Measurements from ENCODE around the gene COG8. TPM values are rescaled to one million over a fixed set of nuclear protein-coding genes. Genes with fewer than 3 reads are reported as not detected.

The COG8 gene
- total and polyA plus RNA-seq, 2 donors (not counting 3 experiments of a cell fraction or from before 2014, with no cell fraction given), result 29.0 to 31.6 TPM

- Histone ChIP-seq H3K36me3 (ENCODE audit: control insufficient read depth in 2 of 2, extremely low read depth in 1 of 2, insufficient read depth in 2 of 2, low read length in 2 of 2) (peaks cover 2 to 3% of the 10 kb centered on the region in 2 experiments), H4K20me1 (replicated peaks; ENCODE audit: control insufficient read depth, extremely low read depth, insufficient read depth, low read length) (no peaks in the 10 kb centered on the region), H3K27ac (ENCODE audit: insufficient read depth, low read depth, low read length) (no peak overlapping the region), H3K9me1 (replicated peaks; ENCODE audit: control insufficient read depth, extremely low read depth, insufficient read depth, low read length) (no peaks in the 10 kb centered on the region), H3K79me2 (ENCODE audit: control insufficient read depth, insufficient read depth, low read length) (no peaks in the 10 kb centered on the region), H2AFZ (ENCODE audit: low read depth, low read length) (no peak overlapping the region), H3K27me3 (ENCODE audit: control insufficient read depth in 2 of 2, insufficient read depth in 2 of 2, low read length in 2 of 2) (no peaks in the 10 kb centered on the region), H3K4me2 (ENCODE audit: insufficient read depth, low read length) (no peak overlapping the region), H3K9me3 (replicated peaks; ENCODE audit: control insufficient read depth, insufficient read depth, low read length) (no peaks in the 10 kb centered on the region), H3K4me1 (ENCODE audit: control insufficient read depth, extremely low read depth, insufficient read depth, low read length) (peaks cover 15% of the 10 kb centered on the region), H3K9ac (replicated peaks; ENCODE audit: extremely low read depth, insufficient read depth, low read length) (no peak overlapping the region), H3K4me3 (replicated peaks in 1 of 3; ENCODE audit: insufficient read depth in 1 of 3, low read depth in 1 of 3, low read length in 3 of 3) (no peak overlapping the region)
- TF ChIP-seq GATA2 (IDR thresholded peaks at IDR 0.05; ENCODE audit: insufficient read depth, insufficient read length, low read depth, low read length), result no peak
- TF ChIP-seq POLR2AphosphoS5 (IDR thresholded peaks at IDR 0.05; ENCODE audit: insufficient read depth, low read depth, low read length), result no peak
- TF ChIP-seq MYC (IDR thresholded peaks at IDR 0.05; ENCODE audit: low read depth, low read length), result no peak
- TF ChIP-seq JUN (IDR thresholded peaks at IDR 0.05; ENCODE audit: borderline replicate concordance, insufficient read depth, insufficient read length, low read depth), result no peak
- no peak for TF ChIP-seq EZH2 (IDR thresholded peaks at IDR 0.05; ENCODE audit: borderline replicate concordance, low read depth, low read length, severe bottlenecking)
- no peak for TF ChIP-seq MAX (IDR thresholded peaks at IDR 0.05; ENCODE audit: insufficient read depth, insufficient read length)
- TF ChIP-seq FOS (IDR thresholded peaks at IDR 0.05; ENCODE audit: borderline replicate concordance, insufficient read depth, low read length), result no peak
- no peak for TF ChIP-seq CTCF (IDR thresholded peaks at IDR 0.05; ENCODE audit: extremely low read depth in 1 of 2, insufficient read depth in 1 of 2, low read depth in 1 of 2, low read length in 2 of 2)
- no peak for TF ChIP-seq POLR2A (IDR thresholded peaks at IDR 0.05; ENCODE audit: low read depth, low read length)
- intact Hi-C loops (cut with micrococcal nuclease) (no loop called here), dilution Hi-C loops (cut with MboI; ENCODE audit: extremely low pct_ligation_motif_present, low sequenced_read_pairs) (no loop called here)
- DNase-seq (ENCODE audit: low read depth, low spot score), result no peak
- POLR2A ChIA-PET, result no interaction called here
- no peak for FAIRE-seq
- no TSS peak for BruUV-seq (replicated peaks)
- CTCF ChIA-PET, result no interaction called here
Observed at GRCh38 chr16:69306031-69306430, 33.3 kb downstream of the COG8 start.

Data from endothelial cell of umbilical vein (primary cell).